Activated CD4-positive, alpha-beta T cell treated with anti-CD3 and anti-CD28 coated beads for 4 hours (primary cell): ENCODE results near the gene KDM4B.

ENCODE experiments used
- DNase-seq, 2 donors: peaks; one replicate each; pipeline ENCODE4 v3.0.0-alpha.2; 2020

The KDM4B gene

GRCh38 chr19:5141850-5142724 is 173.2 kb downstream of the KDM4B start:
- no peak for DNase-seq

- DNase-seq = no peak
Measured at GRCh38 chr19:5142725-5143097, 173.8 kb downstream of the KDM4B start.

GRCh38 chr19:5143471-5144411 is 174.8 kb downstream of the KDM4B start:
- no peak for DNase-seq

GRCh38 chr19:5144545-5145179 is 175.7 kb downstream of the KDM4B start:
- DNase-seq = no peak

- DNase-seq = no peak
Measured at GRCh38 chr19:5145521-5146511, 176.9 kb downstream of the KDM4B start.

GRCh38 chr19:5147074-5147977 is 178.4 kb downstream of the KDM4B start:
- no peak for DNase-seq

GRCh38 chr19:5147978-5148793 is 179.3 kb downstream of the KDM4B start:
- no peak for DNase-seq

GRCh38 chr19:5148794-5149190 is 179.9 kb downstream of the KDM4B start:
- DNase-seq = no peak

- no peak for DNase-seq
Measured at GRCh38 chr19:5149508-5149907, 180.6 kb downstream of the KDM4B start.

- no peak for DNase-seq
Measured at GRCh38 chr19:5149932-5150901, 181.3 kb downstream of the KDM4B start.

GRCh38 chr19:5150902-5151741 is 182.2 kb downstream of the KDM4B start:
- DNase-seq = no peak

GRCh38 chr19:5152013-5152763 is 183.3 kb downstream of the KDM4B start:
- no peak for DNase-seq

- no peak for DNase-seq
Measured at GRCh38 chr19:5152767-5153532, 184.0 kb downstream of the KDM4B start.

GRCh38 chr19:5153601-5154128 is 184.8 kb downstream of the KDM4B start:
- DNase-seq = no peak

- peak; percentile 23 to 53 for DNase-seq
Measured at GRCh38 chr19:5154129-5154798, 185.4 kb downstream of the KDM4B start.
